BLaER1 (cell line): Measurements from ENCODE around the gene MAFF.
"Not testable (repeated sequence)": the region's sequence is repeated elsewhere in the genome, so short reads cannot be mapped to it uniquely, and the experiment has no call there.

ENCODE experiments used
- H3K27ac ChIP-seq: shearing (Covaris generic); formaldehyde crosslinking; 2 replicates; pipeline ENCODE4 v1.8.1; 2022
- H3K27me3 ChIP-seq: shearing (Covaris generic); formaldehyde crosslinking; 2 replicates; pipeline ENCODE4 v1.8.1; 2022
- H3K36me3 ChIP-seq: shearing (Covaris generic); formaldehyde crosslinking; 2 replicates; pipeline ENCODE4 v1.8.1; 2022
- H3K4me1 ChIP-seq: shearing (Covaris generic); formaldehyde crosslinking; 2 replicates; pipeline ENCODE4 v1.8.1; 2022
- H3K4me2 ChIP-seq: shearing (Covaris generic); formaldehyde crosslinking; 2 replicates; pipeline ENCODE4 v1.8.1; 2022
- H3K4me3 ChIP-seq: shearing (Covaris generic); formaldehyde crosslinking; 2 replicates; pipeline ENCODE4 v1.8.1; 2022
- H3K9ac ChIP-seq: shearing (Covaris generic); formaldehyde crosslinking; 2 replicates; pipeline ENCODE4 v1.8.1; 2022
- H3K9me3 ChIP-seq: shearing (Covaris generic); formaldehyde crosslinking; 2 replicates; pipeline ENCODE4 v1.8.1; 2022
- H4K20me1 ChIP-seq: shearing (Covaris generic); formaldehyde crosslinking; 2 replicates; pipeline ENCODE4 v1.8.1; 2022
- Cebpa-rat ChIP-seq: shearing (Covaris generic); IDR thresholded peaks from 2 replicates; pipeline ENCODE4 v1.8.1; 2022

The MAFF gene

DNA sequence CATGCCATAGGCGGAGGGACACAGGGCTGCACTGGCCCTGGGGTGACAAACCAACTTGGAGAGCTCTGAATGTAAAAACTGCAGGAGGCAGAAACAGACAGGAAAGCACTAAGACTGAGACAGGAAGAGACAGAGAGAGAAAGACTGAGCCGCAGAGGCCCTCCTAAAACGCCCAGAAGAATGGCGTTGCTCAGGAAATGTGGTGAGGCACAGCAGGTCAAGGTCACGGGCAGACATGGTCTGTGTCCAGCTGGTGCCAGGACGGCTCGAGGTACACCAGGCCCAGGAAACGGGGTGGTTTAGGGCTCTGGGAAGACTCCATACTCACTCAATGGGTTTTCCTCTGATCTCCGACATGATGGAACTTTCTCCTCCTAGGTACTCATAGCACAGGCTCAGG lies 29.1 kb downstream of the MAFF start:
- TF ChIP-seq Cebpa-rat = no peak
- peak overlapping the region; percentile 63 for H3K9ac ChIP-seq
- H3K27ac ChIP-seq = peak overlapping the region; percentile 72
- peaks cover 55% of the 10 kb centered on the region for H3K4me1 ChIP-seq
- no peaks in the 10 kb centered on the region for H3K9me3 ChIP-seq
- peaks cover 80% of the 10 kb centered on the region for H3K36me3 ChIP-seq
- peak overlapping the region; percentile 85 for H3K4me2 ChIP-seq
- H4K20me1 ChIP-seq = no peaks in the 10 kb centered on the region
- no peak overlapping the region for H3K4me3 ChIP-seq
- no peaks in the 10 kb centered on the region for H3K27me3 ChIP-seq

DNA sequence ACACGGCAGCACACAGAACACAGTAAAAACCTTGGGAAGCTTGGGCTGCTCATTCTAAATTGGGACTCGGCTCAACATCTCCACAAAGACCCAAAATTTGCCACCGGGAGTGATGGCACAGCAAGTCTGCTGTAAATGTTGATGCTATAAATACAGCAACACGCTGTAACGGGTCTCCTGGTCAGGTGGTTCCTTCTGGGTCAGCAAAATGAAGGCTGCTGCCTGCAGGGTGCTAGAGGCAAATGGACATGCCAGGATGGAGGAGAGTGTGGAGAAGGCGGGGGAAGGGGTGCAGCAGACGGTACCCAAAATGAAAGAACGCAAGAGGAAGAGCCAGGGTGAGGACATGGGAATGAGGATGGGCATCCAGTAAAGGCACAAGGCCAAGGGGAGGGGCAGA lies 30.4 kb downstream of the MAFF start:
- H3K36me3 ChIP-seq = peaks cover 81% of the 10 kb centered on the region
- H3K27ac ChIP-seq = no peak overlapping the region
- H3K4me2 ChIP-seq = no peak overlapping the region
- H3K4me3 ChIP-seq = no peak overlapping the region
- H4K20me1 ChIP-seq = no peaks in the 10 kb centered on the region
- TF ChIP-seq Cebpa-rat = no peak
- peaks cover 55% of the 10 kb centered on the region for H3K4me1 ChIP-seq
- H3K27me3 ChIP-seq = no peaks in the 10 kb centered on the region
- no peaks in the 10 kb centered on the region for H3K9me3 ChIP-seq
- no peak overlapping the region for H3K9ac ChIP-seq

DNA sequence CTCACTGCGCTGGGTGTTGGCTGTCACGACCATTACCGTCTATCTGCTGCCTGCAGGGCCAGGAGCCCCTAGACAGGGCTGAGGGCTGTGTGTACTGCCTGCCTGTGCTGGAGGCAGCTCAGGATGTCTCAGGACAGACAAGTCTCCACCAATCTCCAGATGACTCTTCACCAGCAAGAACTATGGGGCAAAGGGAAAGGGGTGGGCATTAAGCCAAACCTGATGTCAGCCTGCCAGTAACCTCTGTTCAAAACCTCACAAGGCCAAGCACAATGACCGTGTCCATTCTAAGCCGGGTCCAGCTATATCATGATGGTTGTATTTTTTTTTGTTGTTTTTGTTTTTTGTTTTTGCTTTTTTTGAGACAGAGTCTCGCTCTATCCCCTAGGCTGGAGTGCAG lies 31.6 kb downstream of the MAFF start:
- Histone ChIP-seq H3K9ac (no peak overlapping the region), H3K4me2 (peak overlapping the region; percentile 25; the same call in 1 of the 2 replicates), H3K27me3 (no peaks in the 10 kb centered on the region), H3K4me3 (no peak overlapping the region), H4K20me1 (no peaks in the 10 kb centered on the region), H3K4me1 (peaks cover 49% of the 10 kb centered on the region), H3K9me3 (no peaks in the 10 kb centered on the region), H3K27ac (no peak overlapping the region), H3K36me3 (peaks cover 81% of the 10 kb centered on the region)
- TF ChIP-seq Cebpa-rat = no peak

DNA sequence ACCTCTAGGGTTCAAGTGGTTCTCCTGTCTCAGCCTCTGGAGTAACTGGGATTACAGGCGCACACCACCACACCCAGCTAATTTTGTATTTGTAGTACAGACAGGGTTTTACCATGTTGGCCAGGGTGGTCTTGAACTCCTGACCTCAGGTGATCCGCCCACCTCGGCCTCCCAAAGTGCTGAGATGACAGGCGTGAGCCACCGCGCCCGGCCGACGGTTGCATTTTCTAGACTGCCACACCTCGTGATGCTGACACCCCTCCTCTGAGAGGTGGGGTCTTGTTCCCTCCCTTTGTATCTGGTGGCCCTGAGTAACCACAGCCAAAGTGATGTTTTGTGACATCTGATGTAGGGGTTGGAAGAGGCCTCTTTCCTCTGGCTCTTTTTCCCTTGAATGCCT lies 32.1 kb downstream of the MAFF start:
- not testable (repeated sequence) for H3K9ac ChIP-seq, H3K9me3 ChIP-seq, H3K27ac ChIP-seq, H3K4me3 ChIP-seq, H4K20me1 ChIP-seq, H3K4me2 ChIP-seq, H3K27me3 ChIP-seq
- H3K4me1 ChIP-seq = peaks cover 45% of the 10 kb centered on the region
- peaks cover 83% of the 10 kb centered on the region for H3K36me3 ChIP-seq

DNA sequence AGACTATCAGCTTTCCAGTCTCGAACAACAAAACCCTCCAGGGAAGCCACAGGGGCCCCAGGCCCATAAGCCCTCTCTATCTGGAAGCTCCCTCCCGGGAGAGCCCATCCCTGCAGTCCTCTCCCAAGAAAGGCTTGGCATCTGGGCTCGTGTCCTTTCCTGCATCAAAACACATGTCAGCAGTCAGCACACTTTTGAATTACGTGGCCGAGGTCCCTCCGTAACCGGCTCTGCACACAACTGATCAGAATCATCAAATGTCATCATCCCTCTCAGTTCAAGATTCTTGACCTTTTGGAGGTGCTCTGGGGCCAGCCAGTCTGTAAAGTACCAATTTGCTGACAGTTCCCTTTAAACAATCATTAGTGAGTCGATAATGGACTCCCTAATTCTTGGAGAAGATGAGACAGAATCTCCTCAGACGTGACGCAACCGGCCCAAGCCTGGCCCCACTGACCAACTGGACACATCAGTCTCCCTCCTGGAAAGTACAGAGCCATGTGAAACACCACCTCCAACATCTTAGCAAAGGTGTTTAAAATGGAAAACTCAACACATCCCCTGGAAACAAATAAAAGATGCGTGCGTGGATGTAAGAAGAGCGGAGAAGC lies 33.6 kb downstream of the MAFF start:
- peaks cover 32% of the 10 kb centered on the region for H3K4me1 ChIP-seq
- H3K27me3 ChIP-seq = no peaks in the 10 kb centered on the region
- TF ChIP-seq Cebpa-rat = no peak
- no peaks in the 10 kb centered on the region for H3K9me3 ChIP-seq
- H3K4me3 ChIP-seq = no peak overlapping the region
- no peak overlapping the region for H3K4me2 ChIP-seq
- no peak overlapping the region for H3K9ac ChIP-seq
- peaks cover 88% of the 10 kb centered on the region for H3K36me3 ChIP-seq
- no peak overlapping the region for H3K27ac ChIP-seq
- H4K20me1 ChIP-seq = no peaks in the 10 kb centered on the region

DNA sequence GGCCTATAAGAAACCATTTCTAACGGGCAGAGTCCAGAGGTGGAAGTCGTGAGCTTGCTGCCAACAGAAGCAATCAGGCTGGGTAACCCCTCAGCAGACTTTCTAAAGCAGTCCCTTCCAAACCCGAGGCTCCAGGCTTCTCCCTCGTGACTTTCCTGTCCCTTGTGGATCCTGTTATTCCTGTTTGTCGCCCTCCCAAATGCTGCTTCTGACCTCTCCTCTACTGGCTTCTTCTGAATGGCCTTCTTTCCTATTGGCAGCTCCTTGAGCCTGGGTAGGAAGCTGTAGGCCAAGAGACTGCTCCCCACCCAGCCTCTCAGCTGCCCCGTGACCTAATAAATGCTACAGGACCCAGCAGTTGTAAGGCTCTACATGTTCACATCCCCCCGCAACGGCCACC lies 35.0 kb downstream of the MAFF start:
- Histone ChIP-seq H3K4me3 (no peak overlapping the region), H3K4me1 (peaks cover 32% of the 10 kb centered on the region), H3K4me2 (no peak overlapping the region), H3K9me3 (no peaks in the 10 kb centered on the region), H3K9ac (no peak overlapping the region), H3K27ac (no peak overlapping the region), H3K36me3 (peaks cover 79% of the 10 kb centered on the region), H4K20me1 (no peaks in the 10 kb centered on the region), H3K27me3 (no peaks in the 10 kb centered on the region)
- no peak for TF ChIP-seq Cebpa-rat

DNA sequence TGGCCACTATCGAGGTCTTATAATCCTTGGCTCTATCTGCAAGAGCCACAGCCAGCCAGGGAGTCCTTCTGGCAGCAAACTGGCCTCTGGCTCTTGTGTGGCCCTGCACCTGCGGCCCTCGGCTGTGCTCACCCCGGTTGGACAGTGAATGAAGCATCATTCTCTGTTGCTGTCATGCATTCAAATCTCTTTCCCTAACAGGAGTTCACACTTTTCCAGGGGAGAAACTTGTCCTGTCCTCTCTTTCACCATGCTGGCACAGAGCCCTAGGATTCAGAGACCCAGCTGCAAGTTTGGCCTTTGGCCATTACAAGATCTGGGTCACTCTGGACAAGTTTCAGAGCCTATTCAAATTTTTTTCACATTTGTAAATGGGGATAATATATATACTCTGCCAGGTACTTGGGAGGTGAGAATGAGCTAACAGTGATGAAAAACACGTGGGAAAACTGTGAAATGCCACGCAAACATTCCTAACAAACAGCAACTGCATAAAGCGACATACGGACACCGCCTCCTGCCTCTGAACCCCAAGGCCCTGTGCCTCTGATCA lies 36.8 kb downstream of the MAFF start:
- Histone ChIP-seq H3K4me3 (no peak overlapping the region), H3K4me2 (no peak overlapping the region), H3K9ac (no peak overlapping the region), H3K36me3 (peaks cover 61% of the 10 kb centered on the region), H3K9me3 (no peaks in the 10 kb centered on the region), H3K27ac (no peak overlapping the region), H4K20me1 (peaks cover 5% of the 10 kb centered on the region; the same call in 1 of the 2 replicates), H3K4me1 (peaks cover 37% of the 10 kb centered on the region), H3K27me3 (no peaks in the 10 kb centered on the region)
- no peak for TF ChIP-seq Cebpa-rat

DNA sequence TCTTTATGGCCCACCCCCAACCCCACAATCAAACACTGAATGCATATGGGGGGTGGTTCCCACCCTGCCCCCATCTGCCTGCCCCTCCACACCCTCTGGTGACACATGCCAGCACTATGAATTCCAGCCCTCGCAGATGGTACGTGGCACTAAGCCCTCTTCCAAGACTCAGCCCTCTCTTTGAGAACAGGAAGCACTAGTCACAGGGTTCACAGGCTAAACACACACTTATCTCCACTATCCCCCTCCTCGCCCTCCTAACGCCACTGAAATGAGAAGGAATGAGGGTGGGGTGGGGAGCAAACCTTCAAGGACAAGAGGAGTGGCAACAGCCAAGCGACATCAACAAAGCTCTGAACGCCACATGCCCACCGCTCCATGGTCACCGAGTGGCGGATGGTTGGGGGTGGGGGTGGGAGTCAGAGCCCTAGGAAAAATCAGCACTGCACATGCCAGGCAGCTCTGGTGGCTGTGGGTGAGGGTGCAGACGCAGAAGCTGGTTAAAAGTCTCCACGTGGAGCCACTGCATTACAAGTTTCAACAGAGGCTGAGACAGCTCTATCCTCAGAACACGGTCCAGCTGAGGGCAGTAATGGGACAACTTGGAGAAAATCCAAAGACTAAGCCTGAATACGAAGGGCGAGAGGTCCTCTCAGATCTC lies 37.4 kb downstream of the MAFF start:
- no peak for TF ChIP-seq Cebpa-rat
- Histone ChIP-seq H3K4me2 (no peak overlapping the region), H3K4me3 (no peak overlapping the region), H3K36me3 (peaks cover 60% of the 10 kb centered on the region), H3K9ac (no peak overlapping the region), H3K27me3 (no peaks in the 10 kb centered on the region), H3K4me1 (peaks cover 39% of the 10 kb centered on the region), H3K9me3 (no peaks in the 10 kb centered on the region), H4K20me1 (peaks cover 12% of the 10 kb centered on the region; the same call in 1 of the 2 replicates), H3K27ac (no peak overlapping the region)

DNA sequence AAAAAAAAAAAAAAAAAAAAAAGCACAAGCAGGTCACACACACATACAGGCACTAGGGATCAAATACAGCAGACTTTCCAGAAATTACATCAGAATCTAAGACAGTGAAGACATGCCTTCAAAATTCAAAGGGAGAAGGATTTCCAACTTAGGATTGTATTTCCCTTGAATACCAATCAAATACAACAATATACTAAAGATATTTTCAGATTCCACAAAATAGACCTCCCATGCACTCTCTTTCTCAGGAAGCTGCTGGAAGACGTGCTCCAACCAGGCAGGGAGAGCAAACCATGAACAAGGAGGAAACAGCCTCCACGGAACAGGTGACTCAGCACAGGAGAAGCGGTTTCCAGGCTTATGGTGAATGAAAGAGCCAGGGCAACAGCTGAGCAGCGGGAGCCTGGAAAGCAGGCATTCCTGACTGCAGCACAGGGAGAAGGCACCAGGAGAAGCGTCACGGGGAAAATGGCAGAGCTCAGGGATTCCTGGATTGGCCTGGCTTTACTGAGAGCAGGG lies 39.0 kb downstream of the MAFF start:
- no peak overlapping the region for H3K9ac ChIP-seq
- H3K9me3 ChIP-seq = no peaks in the 10 kb centered on the region
- no peak for TF ChIP-seq Cebpa-rat
- H3K36me3 ChIP-seq = peaks cover 52% of the 10 kb centered on the region
- H3K4me1 ChIP-seq = peaks cover 55% of the 10 kb centered on the region
- no peaks in the 10 kb centered on the region for H3K27me3 ChIP-seq
- no peak overlapping the region for H3K27ac ChIP-seq
- H3K4me2 ChIP-seq = no peak overlapping the region; the same call in 1 of the 2 replicates
- H4K20me1 ChIP-seq = peaks cover 21% of the 10 kb centered on the region; the same call in 1 of the 2 replicates
- H3K4me3 ChIP-seq = no peak overlapping the region
